ENCODE results near the gene JAG1.

Gene JAG1

GRCh38 chr20:10654250-10654610, 19.6 kb downstream of the JAG1 start:
- ATAC-seq = no peak
- no peak for TF ChIP-seq TOX (CRISPR knock-in tag; IDR thresholded peaks at IDR 0.05; ENCODE audit: borderline replicate concordance)
- TF ChIP-seq ISL1 (CRISPR knock-in tag; IDR thresholded peaks at IDR 0.05) = no peak

DNA sequence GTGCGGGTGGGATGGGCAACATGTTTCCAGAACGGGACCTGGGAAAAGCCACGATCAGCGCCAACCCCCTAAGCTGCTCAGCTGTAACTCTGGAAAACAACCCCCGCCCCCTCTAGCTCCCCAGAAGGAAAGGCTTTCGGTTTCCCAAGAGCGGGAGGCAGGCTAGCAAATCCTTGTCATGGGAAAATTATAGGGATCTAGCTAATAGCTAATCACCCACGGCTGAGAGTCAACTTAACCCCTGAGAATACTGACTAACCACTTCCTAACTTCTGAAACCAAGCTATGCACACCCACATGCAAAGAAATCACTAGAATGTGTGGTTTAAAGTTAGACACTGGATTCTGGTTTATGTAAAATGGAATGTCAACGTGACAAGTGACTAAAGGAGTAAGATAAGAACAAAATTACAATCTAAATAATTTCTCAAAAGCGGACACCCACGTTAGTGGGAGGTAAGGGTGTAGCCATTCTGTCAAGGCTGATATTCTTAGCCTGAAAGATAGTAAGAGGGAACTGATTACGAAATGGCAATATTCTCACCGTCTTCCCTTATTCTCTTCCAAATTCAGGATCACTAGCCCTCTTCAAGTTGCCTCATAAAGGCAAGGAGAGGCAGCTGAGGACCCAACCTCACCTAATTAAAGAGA, 20.1 kb downstream of the JAG1 start:
- ATAC-seq = no peak
- TF ChIP-seq SNAI2 (CRISPR knock-in tag; IDR thresholded peaks at IDR 0.05) = no peak
- TF ChIP-seq RARB (CRISPR knock-in tag; IDR thresholded peaks at IDR 0.05) = no peak

- ATAC-seq = no peak
- TF ChIP-seq, protein P1, sequence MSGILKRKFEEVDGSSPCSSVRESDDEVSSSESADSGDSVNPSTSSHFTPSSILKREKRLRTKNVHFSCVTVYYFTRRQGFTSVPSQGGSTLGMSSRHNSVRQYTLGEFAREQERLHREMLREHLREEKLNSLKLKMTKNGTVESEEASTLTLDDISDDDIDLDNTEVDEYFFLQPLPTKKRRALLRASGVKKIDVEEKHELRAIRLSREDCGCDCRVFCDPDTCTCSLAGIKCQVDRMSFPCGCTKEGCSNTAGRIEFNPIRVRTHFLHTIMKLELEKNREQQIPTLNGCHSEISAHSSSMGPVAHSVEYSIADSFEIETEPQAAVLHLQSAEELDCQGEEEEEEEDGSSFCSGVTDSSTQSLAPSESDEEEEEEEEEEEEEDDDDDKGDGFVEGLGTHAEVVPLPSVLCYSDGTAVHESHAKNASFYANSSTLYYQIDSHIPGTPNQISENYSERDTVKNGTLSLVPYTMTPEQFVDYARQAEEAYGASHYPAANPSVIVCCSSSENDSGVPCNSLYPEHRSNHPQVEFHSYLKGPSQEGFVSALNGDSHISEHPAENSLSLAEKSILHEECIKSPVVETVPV (CRISPR knock-in tag; IDR thresholded peaks at IDR 0.05) = no peak
- TF ChIP-seq SNAI2 (CRISPR knock-in tag; IDR thresholded peaks at IDR 0.05) (no peak), ZNF70 (CRISPR knock-in tag; IDR thresholded peaks at IDR 0.05) (no peak), CSDC2 (CRISPR knock-in tag; IDR thresholded peaks at IDR 0.05) (no peak), TCF4 (CRISPR knock-in tag; IDR thresholded peaks at IDR 0.05; ENCODE audit: borderline replicate concordance) (no peak), RARB (CRISPR knock-in tag; IDR thresholded peaks at IDR 0.05) (no peak), BACH2 (CRISPR knock-in tag; IDR thresholded peaks at IDR 0.05; ENCODE audit: borderline replicate concordance) (no peak), ARNTL (CRISPR knock-in tag; IDR thresholded peaks at IDR 0.05; ENCODE audit: borderline replicate concordance, low read depth) (no peak), GLIS3 (CRISPR knock-in tag; IDR thresholded peaks at IDR 0.05) (no peak), ZFP3 (CRISPR knock-in tag; IDR thresholded peaks at IDR 0.05) (no peak), ZNF565 (CRISPR knock-in tag; conservative IDR thresholded peaks at IDR 0.05; ENCODE audit: low read depth) (no peak), OSR1 (CRISPR knock-in tag; IDR thresholded peaks at IDR 0.05) (no peak), TOX (CRISPR knock-in tag; IDR thresholded peaks at IDR 0.05; ENCODE audit: borderline replicate concordance) (no peak), ISL1 (CRISPR knock-in tag; IDR thresholded peaks at IDR 0.05) (no peak), ZC3H10 (CRISPR knock-in tag; IDR thresholded peaks at IDR 0.05) (no peak)
- TF ChIP-seq, protein P2, sequence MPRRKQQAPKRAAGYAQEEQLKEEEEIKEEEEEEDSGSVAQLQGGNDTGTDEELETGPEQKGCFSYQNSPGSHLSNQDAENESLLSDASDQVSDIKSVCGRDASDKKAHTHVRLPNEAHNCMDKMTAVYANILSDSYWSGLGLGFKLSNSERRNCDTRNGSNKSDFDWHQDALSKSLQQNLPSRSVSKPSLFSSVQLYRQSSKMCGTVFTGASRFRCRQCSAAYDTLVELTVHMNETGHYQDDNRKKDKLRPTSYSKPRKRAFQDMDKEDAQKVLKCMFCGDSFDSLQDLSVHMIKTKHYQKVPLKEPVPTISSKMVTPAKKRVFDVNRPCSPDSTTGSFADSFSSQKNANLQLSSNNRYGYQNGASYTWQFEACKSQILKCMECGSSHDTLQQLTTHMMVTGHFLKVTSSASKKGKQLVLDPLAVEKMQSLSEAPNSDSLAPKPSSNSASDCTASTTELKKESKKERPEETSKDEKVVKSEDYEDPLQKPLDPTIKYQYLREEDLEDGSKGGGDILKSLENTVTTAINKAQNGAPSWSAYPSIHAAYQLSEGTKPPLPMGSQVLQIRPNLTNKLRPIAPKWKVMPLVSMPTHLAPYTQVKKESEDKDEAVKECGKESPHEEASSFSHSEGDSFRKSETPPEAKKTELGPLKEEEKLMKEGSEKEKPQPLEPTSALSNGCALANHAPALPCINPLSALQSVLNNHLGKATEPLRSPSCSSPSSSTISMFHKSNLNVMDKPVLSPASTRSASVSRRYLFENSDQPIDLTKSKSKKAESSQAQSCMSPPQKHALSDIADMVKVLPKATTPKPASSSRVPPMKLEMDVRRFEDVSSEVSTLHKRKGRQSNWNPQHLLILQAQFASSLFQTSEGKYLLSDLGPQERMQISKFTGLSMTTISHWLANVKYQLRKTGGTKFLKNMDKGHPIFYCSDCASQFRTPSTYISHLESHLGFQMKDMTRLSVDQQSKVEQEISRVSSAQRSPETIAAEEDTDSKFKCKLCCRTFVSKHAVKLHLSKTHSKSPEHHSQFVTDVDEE (CRISPR knock-in tag; IDR thresholded peaks at IDR 0.05) = no peak
Observed at GRCh38 chr20:10652660-10653261, 21.0 kb downstream of the JAG1 start.

DNA sequence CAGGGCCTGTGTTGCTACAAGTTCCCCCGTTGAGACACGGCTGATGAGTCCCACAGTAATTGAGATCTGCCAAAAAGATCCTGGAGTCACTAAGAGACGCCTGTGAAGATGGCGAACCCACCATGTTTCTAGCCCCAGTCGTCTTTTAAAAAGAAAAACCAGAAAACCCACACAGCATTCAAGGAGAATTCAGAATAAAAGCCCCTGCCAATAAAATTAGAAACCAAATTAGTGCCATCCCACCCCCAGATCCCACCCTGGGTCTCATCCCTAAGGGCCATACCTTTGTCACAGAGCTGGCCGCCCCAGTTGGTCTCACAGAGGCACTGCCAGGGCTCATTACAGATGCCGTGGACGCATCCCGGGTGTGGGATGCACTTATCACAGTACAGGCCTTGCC, 21.6 kb downstream of the JAG1 start:
- TF ChIP-seq, protein P3, sequence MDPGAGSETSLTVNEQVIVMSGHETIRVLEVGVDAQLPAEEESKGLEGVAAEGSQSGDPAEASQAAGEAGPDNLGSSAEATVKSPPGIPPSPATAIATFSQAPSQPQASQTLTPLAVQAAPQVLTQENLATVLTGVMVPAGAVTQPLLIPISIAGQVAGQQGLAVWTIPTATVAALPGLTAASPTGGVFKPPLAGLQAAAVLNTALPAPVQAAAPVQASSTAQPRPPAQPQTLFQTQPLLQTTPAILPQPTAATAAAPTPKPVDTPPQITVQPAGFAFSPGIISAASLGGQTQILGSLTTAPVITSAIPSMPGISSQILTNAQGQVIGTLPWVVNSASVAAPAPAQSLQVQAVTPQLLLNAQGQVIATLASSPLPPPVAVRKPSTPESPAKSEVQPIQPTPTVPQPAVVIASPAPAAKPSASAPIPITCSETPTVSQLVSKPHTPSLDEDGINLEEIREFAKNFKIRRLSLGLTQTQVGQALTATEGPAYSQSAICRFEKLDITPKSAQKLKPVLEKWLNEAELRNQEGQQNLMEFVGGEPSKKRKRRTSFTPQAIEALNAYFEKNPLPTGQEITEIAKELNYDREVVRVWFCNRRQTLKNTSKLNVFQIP (CRISPR knock-in tag; IDR thresholded peaks at IDR 0.05; ENCODE audit: borderline replicate concordance, low read depth) = no peak
- TF ChIP-seq OSR1 (CRISPR knock-in tag; IDR thresholded peaks at IDR 0.05) (no peak), ESRRG (CRISPR knock-in tag; IDR thresholded peaks at IDR 0.05) (no peak), ZNF565 (CRISPR knock-in tag; conservative IDR thresholded peaks at IDR 0.05; ENCODE audit: low read depth) (no peak), TOX (CRISPR knock-in tag; IDR thresholded peaks at IDR 0.05; ENCODE audit: borderline replicate concordance) (no peak), GLIS3 (CRISPR knock-in tag; IDR thresholded peaks at IDR 0.05) (no peak), ZFP30 (CRISPR knock-in tag; IDR thresholded peaks at IDR 0.05) (no peak), PATZ1 (CRISPR knock-in tag; IDR thresholded peaks at IDR 0.05; ENCODE audit: borderline replicate concordance) (no peak), PPARA (CRISPR knock-in tag; IDR thresholded peaks at IDR 0.05; ENCODE audit: borderline replicate concordance) (no peak), ISL1 (CRISPR knock-in tag; IDR thresholded peaks at IDR 0.05) (no peak), ZNF8 (CRISPR knock-in tag; IDR thresholded peaks at IDR 0.05) (no peak), SNAI2 (CRISPR knock-in tag; IDR thresholded peaks at IDR 0.05) (no peak), ARNTL (CRISPR knock-in tag; IDR thresholded peaks at IDR 0.05; ENCODE audit: borderline replicate concordance, low read depth) (no peak), ZNF70 (CRISPR knock-in tag; IDR thresholded peaks at IDR 0.05) (no peak), CSDC2 (CRISPR knock-in tag; IDR thresholded peaks at IDR 0.05) (no peak)
- TF ChIP-seq, protein P2 (CRISPR knock-in tag; IDR thresholded peaks at IDR 0.05) = no peak
- no peak for ATAC-seq
